Measurements from ENCODE around the gene ZNF138.
"Not testable (repeated sequence)": the region's sequence is repeated elsewhere in the genome, so short reads cannot be mapped to it uniquely, and the experiment has no call there.

The ZNF138 gene

GRCh38 chr7:64839910-64840309, 45.7 kb downstream of the ZNF138 start:
- Histone ChIP-seq H3K36me3 (ENCODE audit: insufficient read depth, low read depth, low read length) (no peaks in the 10 kb centered on the region), H3K9ac (ENCODE audit: low read depth, low read length) (no peak overlapping the region), H3K9me3 (ENCODE audit: insufficient read depth, low read depth, low read length) (no peaks in the 10 kb centered on the region), H3K4me1 (ENCODE audit: insufficient read depth, low read length) (no peaks in the 10 kb centered on the region), H3K27ac (ENCODE audit: low read length) (no peak overlapping the region), H3K27me3 (ENCODE audit: insufficient read depth, low read length) (no peaks in the 10 kb centered on the region), H3K4me3 (ENCODE audit: low read length) (no peak overlapping the region)

GRCh38 chr7:64849250-64849923, 55.2 kb downstream of the ZNF138 start:
- Histone ChIP-seq H3K4me3 (ENCODE audit: low read length) (no peak overlapping the region), H3K27ac (ENCODE audit: low read length) (no peak overlapping the region), H3K4me1 (ENCODE audit: insufficient read depth, low read length) (no peaks in the 10 kb centered on the region), H3K9me3 (ENCODE audit: insufficient read depth, low read depth, low read length) (no peaks in the 10 kb centered on the region), H3K9ac (ENCODE audit: low read depth, low read length) (no peak overlapping the region), H3K27me3 (ENCODE audit: insufficient read depth, low read length) (no peaks in the 10 kb centered on the region), H3K36me3 (ENCODE audit: insufficient read depth, low read depth, low read length) (no peaks in the 10 kb centered on the region)

- H3K36me3 ChIP-seq (ENCODE audit: insufficient read depth, low read depth, low read length), result no peaks in the 10 kb centered on the region
- H3K27me3 ChIP-seq (ENCODE audit: insufficient read depth, low read length), result no peaks in the 10 kb centered on the region
- no peaks in the 10 kb centered on the region for H3K4me1 ChIP-seq (ENCODE audit: insufficient read depth, low read length)
- no peak overlapping the region for H3K9ac ChIP-seq (ENCODE audit: low read depth, low read length)
- no peak overlapping the region for H3K27ac ChIP-seq (ENCODE audit: low read length)
- H3K9me3 ChIP-seq (ENCODE audit: insufficient read depth, low read depth, low read length), result no peaks in the 10 kb centered on the region
- no peak overlapping the region for H3K4me3 ChIP-seq (ENCODE audit: low read length)
Measured at GRCh38 chr7:64849924-64850499, 55.8 kb downstream of the ZNF138 start.

GRCh38 chr7:64853679-64854078, 59.5 kb downstream of the ZNF138 start:
- Histone ChIP-seq H3K9ac (ENCODE audit: low read depth, low read length) (no peak overlapping the region), H3K27me3 (ENCODE audit: insufficient read depth, low read length) (no peaks in the 10 kb centered on the region), H3K9me3 (ENCODE audit: insufficient read depth, low read depth, low read length) (no peaks in the 10 kb centered on the region), H3K4me1 (ENCODE audit: insufficient read depth, low read length) (no peaks in the 10 kb centered on the region), H3K4me3 (ENCODE audit: low read length) (no peak overlapping the region), H3K36me3 (ENCODE audit: insufficient read depth, low read depth, low read length) (no peaks in the 10 kb centered on the region), H3K27ac (ENCODE audit: low read length) (no peak overlapping the region)

- Histone ChIP-seq H3K27me3 (ENCODE audit: insufficient read depth, low read length) (no peaks in the 10 kb centered on the region), H3K9ac (ENCODE audit: low read depth, low read length) (no peak overlapping the region), H3K9me3 (ENCODE audit: insufficient read depth, low read depth, low read length) (no peaks in the 10 kb centered on the region), H3K36me3 (ENCODE audit: insufficient read depth, low read depth, low read length) (no peaks in the 10 kb centered on the region), H3K27ac (ENCODE audit: low read length) (no peak overlapping the region), H3K4me3 (ENCODE audit: low read length) (no peak overlapping the region), H3K4me1 (ENCODE audit: insufficient read depth, low read length) (no peaks in the 10 kb centered on the region)
Measured at GRCh38 chr7:64854969-64855368, 60.7 kb downstream of the ZNF138 start.

GRCh38 chr7:64863021-64863420, 68.8 kb downstream of the ZNF138 start:
- no peaks in the 10 kb centered on the region for H3K4me1 ChIP-seq (ENCODE audit: insufficient read depth, low read length)
- no peak overlapping the region for H3K4me3 ChIP-seq (ENCODE audit: low read length)
- peaks cover 19% of the 10 kb centered on the region for H3K9me3 ChIP-seq (ENCODE audit: insufficient read depth, low read depth, low read length)
- H3K9ac ChIP-seq (ENCODE audit: low read depth, low read length), result no peak overlapping the region
- H3K27me3 ChIP-seq (ENCODE audit: insufficient read depth, low read length), result no peaks in the 10 kb centered on the region
- no peak overlapping the region for H3K27ac ChIP-seq (ENCODE audit: low read length)
- H3K36me3 ChIP-seq (ENCODE audit: insufficient read depth, low read depth, low read length), result no peaks in the 10 kb centered on the region

- H3K4me3 ChIP-seq (ENCODE audit: low read length); H3K36me3 ChIP-seq (ENCODE audit: insufficient read depth, low read depth, low read length); H3K9ac ChIP-seq (ENCODE audit: low read depth, low read length); H3K27me3 ChIP-seq (ENCODE audit: insufficient read depth, low read length); H3K27ac ChIP-seq (ENCODE audit: low read length); H3K4me1 ChIP-seq (ENCODE audit: insufficient read depth, low read length): not testable (repeated sequence)
- peaks cover 19% of the 10 kb centered on the region for H3K9me3 ChIP-seq (ENCODE audit: insufficient read depth, low read depth, low read length)
Measured at GRCh38 chr7:64863530-64863929, 69.3 kb downstream of the ZNF138 start.

GRCh38 chr7:64863969-64864368, 69.7 kb downstream of the ZNF138 start:
- H3K27me3 ChIP-seq (ENCODE audit: insufficient read depth, low read length), result no peaks in the 10 kb centered on the region

GRCh38 chr7:64867863-64868440, 73.7 kb downstream of the ZNF138 start:
- Histone ChIP-seq H3K27me3 (ENCODE audit: insufficient read depth, low read length) (no peaks in the 10 kb centered on the region), H3K9me3 (ENCODE audit: insufficient read depth, low read depth, low read length) (peaks cover 34% of the 10 kb centered on the region), H3K9ac (ENCODE audit: low read depth, low read length) (no peak overlapping the region), H3K36me3 (ENCODE audit: insufficient read depth, low read depth, low read length) (no peaks in the 10 kb centered on the region), H3K27ac (ENCODE audit: low read length) (no peak overlapping the region), H3K4me3 (ENCODE audit: low read length) (no peak overlapping the region), H3K4me1 (ENCODE audit: insufficient read depth, low read length) (no peaks in the 10 kb centered on the region)

More at GRCh38 chr7:64863969-64864368, 69.7 kb downstream of the ZNF138 start:
- Histone ChIP-seq H3K9me3 (ENCODE audit: insufficient read depth, low read depth, low read length) (peaks cover 23% of the 10 kb centered on the region), H3K9ac (ENCODE audit: low read depth, low read length) (no peak overlapping the region), H3K36me3 (ENCODE audit: insufficient read depth, low read depth, low read length) (no peaks in the 10 kb centered on the region), H3K27ac (ENCODE audit: low read length) (no peak overlapping the region), H3K4me3 (ENCODE audit: low read length) (no peak overlapping the region), H3K4me1 (ENCODE audit: insufficient read depth, low read length) (no peaks in the 10 kb centered on the region)

- Histone ChIP-seq H3K4me1 (ENCODE audit: insufficient read depth, low read length) (no peaks in the 10 kb centered on the region), H3K27ac (ENCODE audit: low read length) (no peak overlapping the region), H3K4me3 (ENCODE audit: low read length) (no peak overlapping the region), H3K27me3 (ENCODE audit: insufficient read depth, low read length) (no peaks in the 10 kb centered on the region), H3K9me3 (ENCODE audit: insufficient read depth, low read depth, low read length) (peaks cover 28% of the 10 kb centered on the region; the same call in 1 of the 2 replicates), H3K36me3 (ENCODE audit: insufficient read depth, low read depth, low read length) (no peaks in the 10 kb centered on the region), H3K9ac (ENCODE audit: low read depth, low read length) (no peak overlapping the region)
Measured at GRCh38 chr7:64868499-64868898, 74.3 kb downstream of the ZNF138 start.

GRCh38 chr7:64869121-64869725, 75.0 kb downstream of the ZNF138 start:
- no peak overlapping the region for H3K4me3 ChIP-seq (ENCODE audit: low read length)
- H3K4me1 ChIP-seq (ENCODE audit: insufficient read depth, low read length), result no peaks in the 10 kb centered on the region
- no peak overlapping the region for H3K9ac ChIP-seq (ENCODE audit: low read depth, low read length)
- no peaks in the 10 kb centered on the region for H3K36me3 ChIP-seq (ENCODE audit: insufficient read depth, low read depth, low read length)
- peaks cover 21% of the 10 kb centered on the region; the same call in 1 of the 2 replicates for H3K9me3 ChIP-seq (ENCODE audit: insufficient read depth, low read depth, low read length)
- no peaks in the 10 kb centered on the region for H3K27me3 ChIP-seq (ENCODE audit: insufficient read depth, low read length)
- no peak overlapping the region for H3K27ac ChIP-seq (ENCODE audit: low read length)
